Measurements from ENCODE around the gene CSAD.
A peak's percentile ranks its signal among the peaks of the same experiment; 100 is the strongest.

CSAD gene

DNA sequence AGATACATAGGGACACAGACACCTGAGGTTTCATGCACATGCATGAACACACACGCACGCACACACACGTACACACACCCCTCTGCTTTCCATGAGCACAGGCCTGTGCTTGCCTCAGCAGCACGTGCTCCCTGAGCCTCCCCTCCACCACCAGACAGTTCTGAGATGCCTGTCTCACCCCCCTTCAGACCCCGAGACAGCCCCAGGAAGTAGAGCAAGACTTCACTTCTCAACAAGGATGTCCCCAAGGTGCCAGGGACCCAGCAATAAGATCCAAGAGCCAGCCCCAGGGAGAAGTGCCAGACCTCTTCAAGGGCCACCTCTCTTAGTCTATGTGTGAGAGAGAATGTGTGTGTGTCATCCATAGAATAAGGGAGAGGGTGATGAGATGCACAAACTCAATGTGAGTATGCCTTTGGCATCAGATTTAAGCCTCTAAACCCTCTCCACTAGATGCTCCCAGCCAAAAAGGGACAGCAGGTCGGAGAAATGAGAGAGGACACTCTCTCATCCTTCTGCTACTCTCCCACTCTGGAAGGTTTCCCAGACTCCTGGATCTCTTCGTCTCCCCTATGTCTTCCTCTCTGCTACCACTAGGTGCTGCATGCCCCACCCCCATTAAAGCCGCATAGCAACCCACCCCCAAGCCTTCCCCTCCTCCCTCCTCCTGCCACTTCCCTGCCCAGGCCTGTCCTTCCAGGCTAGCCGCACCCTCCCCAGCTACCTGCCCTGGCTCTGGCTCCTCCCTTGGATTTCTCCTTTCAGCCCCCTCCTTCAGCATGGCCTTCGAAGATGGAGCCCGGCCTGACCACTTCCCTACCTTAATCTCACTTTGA lies 43.6 kb upstream of the CSAD start:
- Histone ChIP-seq H2BK120ac (ENCODE audit: low read depth, low read length) (no peak overlapping the region), H3K4ac (ENCODE audit: low read depth in 1 of 2, low read length in 2 of 2) (peak overlapping the region in 1 of 2 experiments; percentile 94), H3K79me1 (replicated peaks; ENCODE audit: low read length, poor library complexity, severe bottlenecking) (no peaks in the 10 kb centered on the region), H3K18ac (ENCODE audit: low read depth in 1 of 2, low read length in 2 of 2) (peak overlapping the region; percentile 86 to 88), H3K27me3 (ENCODE audit: control insufficient read depth in 1 of 2, insufficient read depth in 1 of 2, low read length in 2 of 2) (no peaks in the 10 kb centered on the region), H3K4me2 (ENCODE audit: low read length, poor library complexity, severe bottlenecking) (no peak overlapping the region), H3K4me1 (ENCODE audit: control insufficient read depth, insufficient read depth, low read depth, low read length) (peaks cover 25% of the 10 kb centered on the region), H3K9me3 (ENCODE audit: control insufficient read depth, low read length) (no peaks in the 10 kb centered on the region), H3K9ac (ENCODE audit: low read length) (peak overlapping the region; percentile 76), H2BK12ac (ENCODE audit: low read length in 2 of 2) (peak overlapping the region; percentile 86 to 95), H4K8ac (ENCODE audit: low read length) (peak overlapping the region; percentile 79), H2BK5ac (ENCODE audit: low read depth, low read length, poor library complexity, severe bottlenecking) (no peak overlapping the region), H2BK15ac (ENCODE audit: low read depth, poor library complexity, severe bottlenecking) (peak overlapping the region; percentile 17), H3K23ac (ENCODE audit: low read length in 2 of 2) (peak overlapping the region in 1 of 2 experiments; percentile 5), H3K4me3 (ENCODE audit: insufficient read depth in 1 of 2, low read depth in 1 of 2, low read length in 2 of 2) (no peak overlapping the region), H3K27ac (ENCODE audit: low read length, poor library complexity, severe bottlenecking) (no peak overlapping the region), H2AFZ (ENCODE audit: low read depth, low read length) (peak overlapping the region; percentile 1), H4K91ac (ENCODE audit: low read length) (peak overlapping the region; percentile 84), H3K36me3 (ENCODE audit: control insufficient read depth in 1 of 2, insufficient read depth in 2 of 2, low read depth in 1 of 2, low read length in 2 of 2) (peaks cover 13% of the 10 kb centered on the region in 2 experiments), H2AK5ac (ENCODE audit: low read length, severe bottlenecking) (peak overlapping the region; percentile 34), H3K14ac (ENCODE audit: low read length in 2 of 2) (peak overlapping the region in 1 of 2 experiments; percentile 80)
- WGBS: 58% methylated on average over 11 of the region's 11 CpGs
- DNase-seq: peak; percentile 36

GRCh38 chr12:53223389-53224060 lies 42.8 kb upstream of the CSAD start:
- Histone ChIP-seq H4K8ac (ENCODE audit: low read length) (peak overlapping the region; percentile 98), H3K14ac (ENCODE audit: low read length in 2 of 2) (peak overlapping the region in 1 of 2 experiments; percentile 80), H2AFZ (ENCODE audit: low read depth, low read length) (peak overlapping the region; percentile 1), H3K36me3 (ENCODE audit: control insufficient read depth in 1 of 2, insufficient read depth in 2 of 2, low read depth in 1 of 2, low read length in 2 of 2) (peaks cover 13% of the 10 kb centered on the region in 2 experiments), H3K79me1 (replicated peaks; ENCODE audit: low read length, poor library complexity, severe bottlenecking) (no peaks in the 10 kb centered on the region), H3K27ac (ENCODE audit: low read length, poor library complexity, severe bottlenecking) (no peak overlapping the region), H3K9me3 (ENCODE audit: control insufficient read depth, low read length) (no peaks in the 10 kb centered on the region), H3K27me3 (ENCODE audit: control insufficient read depth in 1 of 2, insufficient read depth in 1 of 2, low read length in 2 of 2) (no peaks in the 10 kb centered on the region), H2BK120ac (ENCODE audit: low read depth, low read length) (peak overlapping the region; percentile 78), H3K4me2 (ENCODE audit: low read length, poor library complexity, severe bottlenecking) (peak overlapping the region; percentile 7), H3K23ac (ENCODE audit: low read length in 2 of 2) (peak overlapping the region in 1 of 2 experiments; percentile 17), H2BK5ac (ENCODE audit: low read depth, low read length, poor library complexity, severe bottlenecking) (no peak overlapping the region), H3K4me1 (ENCODE audit: control insufficient read depth, insufficient read depth, low read depth, low read length) (peaks cover 31% of the 10 kb centered on the region), H3K4ac (ENCODE audit: low read depth in 1 of 2, low read length in 2 of 2) (peak overlapping the region; percentile 39 to 94), H3K18ac (ENCODE audit: low read depth in 1 of 2, low read length in 2 of 2) (peak overlapping the region; percentile 86 to 92), H2BK15ac (ENCODE audit: low read depth, poor library complexity, severe bottlenecking) (peak overlapping the region; percentile 91), H3K9ac (ENCODE audit: low read length) (peak overlapping the region; percentile 76), H3K4me3 (ENCODE audit: insufficient read depth in 1 of 2, low read depth in 1 of 2, low read length in 2 of 2) (peak overlapping the region in 1 of 2 experiments; percentile 44), H2AK5ac (ENCODE audit: low read length, severe bottlenecking) (peak overlapping the region; percentile 60), H2BK12ac (ENCODE audit: low read length in 2 of 2) (peak overlapping the region; percentile 95 to 96), H4K91ac (ENCODE audit: low read length) (peak overlapping the region; percentile 84)
- peak; percentile 69 for DNase-seq
- 14% methylated on average over 8 of the region's 16 CpGs for WGBS

GRCh38 chr12:53222806-53223261 lies 42.1 kb upstream of the CSAD start:
- H3K4me2 ChIP-seq (ENCODE audit: low read length, poor library complexity, severe bottlenecking): peak overlapping the region; percentile 5
- H3K36me3 ChIP-seq (ENCODE audit: control insufficient read depth in 1 of 2, insufficient read depth in 2 of 2, low read depth in 1 of 2, low read length in 2 of 2): peaks cover 8 to 13% of the 10 kb centered on the region in 2 experiments
- no peak overlapping the region for H2BK5ac ChIP-seq (ENCODE audit: low read depth, low read length, poor library complexity, severe bottlenecking)
- H4K8ac ChIP-seq (ENCODE audit: low read length): peak overlapping the region; percentile 98
- DNase-seq: no peak
- peak overlapping the region; percentile 17 for H3K27ac ChIP-seq (ENCODE audit: low read length, poor library complexity, severe bottlenecking)
- peak overlapping the region; percentile 89 for H2BK15ac ChIP-seq (ENCODE audit: low read depth, poor library complexity, severe bottlenecking)
- H3K23ac ChIP-seq (ENCODE audit: low read length in 2 of 2): no peak overlapping the region
- H2AK5ac ChIP-seq (ENCODE audit: low read length, severe bottlenecking): peak overlapping the region; percentile 86
- H3K9ac ChIP-seq (ENCODE audit: low read length): peak overlapping the region; percentile 44
- H3K4me1 ChIP-seq (ENCODE audit: control insufficient read depth, insufficient read depth, low read depth, low read length): peaks cover 34% of the 10 kb centered on the region
- H3K27me3 ChIP-seq (ENCODE audit: control insufficient read depth in 1 of 2, insufficient read depth in 1 of 2, low read length in 2 of 2): no peaks in the 10 kb centered on the region
- peak overlapping the region; percentile 95 for H4K91ac ChIP-seq (ENCODE audit: low read length)
- H2BK120ac ChIP-seq (ENCODE audit: low read depth, low read length): peak overlapping the region; percentile 78
- H3K4me3 ChIP-seq (ENCODE audit: insufficient read depth in 1 of 2, low read depth in 1 of 2, low read length in 2 of 2): no peak overlapping the region
- H3K79me1 ChIP-seq (replicated peaks; ENCODE audit: low read length, poor library complexity, severe bottlenecking): no peaks in the 10 kb centered on the region
- 34% methylated on average over 4 of the region's 4 CpGs for WGBS
- H2AFZ ChIP-seq (ENCODE audit: low read depth, low read length): peak overlapping the region; percentile 32
- peak overlapping the region; percentile 82 to 87 for H3K4ac ChIP-seq (ENCODE audit: low read depth in 1 of 2, low read length in 2 of 2)
- H2BK12ac ChIP-seq (ENCODE audit: low read length in 2 of 2): peak overlapping the region; percentile 96 to 97
- no peaks in the 10 kb centered on the region for H3K9me3 ChIP-seq (ENCODE audit: control insufficient read depth, low read length)
- H3K14ac ChIP-seq (ENCODE audit: low read length in 2 of 2): no peak overlapping the region
- peak overlapping the region; percentile 86 to 92 for H3K18ac ChIP-seq (ENCODE audit: low read depth in 1 of 2, low read length in 2 of 2)
